Measurements from ENCODE around the gene RAD1.

Gene RAD1

DNA sequence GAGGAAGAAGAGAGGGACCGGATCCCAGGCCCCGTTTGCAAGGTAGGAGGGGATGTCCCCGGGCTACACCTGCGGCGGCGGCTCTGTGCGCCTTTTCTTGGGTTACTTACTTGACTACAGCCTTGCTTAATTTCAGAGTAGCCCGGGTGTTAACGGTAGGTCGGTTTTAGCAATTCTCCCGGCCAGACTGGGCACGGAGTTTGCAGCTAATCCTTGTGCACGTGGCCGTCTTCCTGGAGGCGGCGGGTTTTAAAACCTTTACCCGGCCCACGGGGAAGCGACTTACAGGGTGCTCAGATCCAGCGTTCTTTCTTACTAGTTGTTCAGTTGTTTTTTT lies 520 bp upstream of the RAD1 start (continued):
- TF ChIP-seq INSM2 (tag by site-specific recombination; IDR thresholded peaks at IDR 0.05) (0 out of 2 replicates have a peak, but pooled peaks have one; percentile 3), ZFP41 (tag by site-specific recombination; IDR thresholded peaks at IDR 0.05; ENCODE audit: borderline replicate concordance) (no peak), ZNF214 (tag by site-specific recombination; IDR thresholded peaks at IDR 0.05; ENCODE audit: borderline replicate concordance) (no peak), GLI4 (tag by site-specific recombination; IDR thresholded peaks at IDR 0.05) (no peak), ZNF37A (tag by site-specific recombination; IDR thresholded peaks at IDR 0.05) (no peak), ZNF132 (tag by site-specific recombination; IDR thresholded peaks at IDR 0.05; ENCODE audit: borderline replicate concordance) (no peak), MZF1 (tag by site-specific recombination; IDR thresholded peaks at IDR 0.05; ENCODE audit: borderline replicate concordance) (peak; percentile 37; the same call in 1 of the 2 replicates), ZSCAN18 (tag by site-specific recombination; IDR thresholded peaks at IDR 0.05) (0 out of 2 replicates have a peak, but pooled peaks have one; percentile 15), ZSCAN16 (tag by site-specific recombination; IDR thresholded peaks at IDR 0.05) (0 out of 2 replicates have a peak, but pooled peaks have one; percentile 19), ZNF561 (tag by site-specific recombination; IDR thresholded peaks at IDR 0.05; ENCODE audit: borderline replicate concordance) (no peak), REPIN1 (tag by site-specific recombination; IDR thresholded peaks at IDR 0.05; ENCODE audit: low read depth) (peak; percentile 7; the same call in 1 of the 2 replicates), ZNF610 (tag by site-specific recombination; IDR thresholded peaks at IDR 0.05; ENCODE audit: borderline replicate concordance) (0 out of 2 replicates have a peak, but pooled peaks have one; percentile 8), ZNF530 (tag by site-specific recombination; IDR thresholded peaks at IDR 0.05; ENCODE audit: low read depth) (no peak), PRDM4 (tag by site-specific recombination; IDR thresholded peaks at IDR 0.05) (0 out of 2 replicates have a peak, but pooled peaks have one; percentile 5), ZFHX2 (tag by site-specific recombination; conservative IDR thresholded peaks at IDR 0.05) (peak; percentile 10; the same call in 1 of the 2 replicates), KLF7 (tag by site-specific recombination; IDR thresholded peaks at IDR 0.05; ENCODE audit: borderline replicate concordance) (no peak), ZNF391 (tag by site-specific recombination; IDR thresholded peaks at IDR 0.05; ENCODE audit: borderline replicate concordance, low read depth) (no peak), ZBTB20 (tag by site-specific recombination; IDR thresholded peaks at IDR 0.05) (no peak), MEIS1 (CRISPR knock-in tag; IDR thresholded peaks at IDR 0.05; ENCODE audit: borderline replicate concordance) (no peak), ZNF837 (tag by site-specific recombination; IDR thresholded peaks at IDR 0.05) (no peak)
- TF ChIP-seq, protein P1, sequence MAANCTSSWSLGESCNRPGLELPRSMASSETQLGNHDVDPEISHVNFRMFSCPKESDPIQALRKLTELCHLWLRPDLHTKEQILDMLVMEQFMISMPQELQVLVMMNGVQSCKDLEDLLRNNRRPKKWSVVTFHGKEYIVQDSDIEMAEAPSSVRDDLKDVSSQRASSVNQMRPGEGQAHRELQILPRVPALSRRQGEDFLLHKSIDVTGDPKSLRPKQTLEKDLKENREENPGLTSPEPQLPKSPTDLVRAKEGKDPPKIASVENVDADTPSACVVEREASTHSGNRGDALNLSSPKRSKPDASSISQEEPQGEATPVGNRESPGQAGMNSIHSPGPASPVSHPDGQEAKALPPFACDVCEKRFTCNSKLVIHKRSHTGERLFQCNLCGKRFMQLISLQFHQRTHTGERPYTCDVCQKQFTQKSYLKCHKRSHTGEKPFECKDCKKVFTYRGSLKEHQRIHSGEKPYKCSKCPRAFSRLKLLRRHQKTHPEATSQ (tag by site-specific recombination; IDR thresholded peaks at IDR 0.05) = 0 out of 2 replicates have a peak, but pooled peaks have one; percentile 26
